GM18505 (cell line): ENCODE results near the gene EGFR.

ENCODE experiments used
- ATAC-seq: cut with Tn5 transposase; IDR thresholded peaks from one replicate; pipeline ENCODE4 v1.9.1; 2021; ENCODE audit not compliant: unreplicated experiment
- POLR2A ChIP-seq: IDR thresholded peaks from 4 replicates; pipeline ENCODE4 v1.6.1; 2011; ENCODE audit warnings: borderline replicate concordance; ENCODE audit not compliant: insufficient read depth, insufficient read length; ENCODE audit errors: extremely low read depth

The EGFR gene

DNA sequence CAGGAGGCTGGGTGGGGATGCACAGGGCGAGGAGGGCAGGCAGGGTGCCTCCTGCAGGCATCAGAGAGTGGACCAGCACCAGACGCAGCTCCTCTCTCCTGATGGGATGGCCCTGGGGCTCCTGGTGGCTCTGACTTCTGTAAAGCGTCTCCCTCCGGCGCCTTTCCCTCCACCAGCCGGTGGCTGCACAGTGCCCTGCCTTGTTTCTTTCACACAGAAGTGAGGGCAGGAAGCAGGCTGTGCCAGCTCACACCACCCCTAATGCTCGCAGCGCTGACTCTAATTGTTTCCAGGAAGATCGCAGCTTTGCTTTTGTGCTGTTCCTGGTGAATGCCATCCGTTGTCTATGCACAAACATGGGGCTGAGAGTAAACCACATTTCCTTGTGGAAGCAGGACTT, 194.0 kb downstream of the EGFR start:
- ATAC-seq: no peak
- TF ChIP-seq POLR2A: no peak

DNA sequence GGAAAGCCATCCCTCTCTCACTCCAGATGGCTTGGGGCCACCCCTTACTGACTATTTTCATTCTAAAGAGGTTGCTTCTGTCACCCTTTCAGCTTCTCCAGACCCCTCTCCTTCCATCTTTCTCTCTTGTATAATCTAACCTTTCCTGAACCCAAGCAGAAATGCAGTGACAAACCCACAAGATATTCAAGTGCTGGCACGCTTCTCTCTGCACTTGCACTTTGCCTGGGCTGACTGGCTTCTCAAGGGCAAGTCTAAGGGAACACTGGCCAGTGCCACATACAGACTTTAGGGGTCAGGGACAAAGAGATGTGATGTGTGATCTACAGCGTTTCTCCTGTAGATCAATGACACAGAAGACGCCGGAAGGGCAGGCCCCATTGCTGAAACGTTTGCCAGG, 195.9 kb downstream of the EGFR start:
- no peak for ATAC-seq
- no peak for TF ChIP-seq POLR2A

DNA sequence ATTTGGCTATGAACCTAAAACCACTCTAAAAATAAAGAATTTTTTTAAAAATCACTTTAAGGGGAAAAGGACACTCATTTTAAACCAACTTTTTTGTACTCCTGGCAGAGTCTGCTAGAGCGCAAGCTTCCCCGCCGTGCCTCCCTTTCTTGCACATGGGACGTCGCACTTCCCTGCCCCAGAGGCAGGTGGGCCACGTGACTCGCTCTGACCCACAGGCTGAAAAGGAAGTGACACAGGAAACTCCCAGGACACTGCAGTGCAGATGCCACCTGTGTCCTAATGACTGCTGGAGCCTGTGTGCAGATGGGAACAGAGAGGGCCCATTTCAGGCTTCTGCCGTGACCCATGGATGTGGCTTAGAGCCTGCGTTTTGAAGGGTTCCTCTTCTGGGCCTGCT, 204.2 kb downstream of the EGFR start:
- no peak for TF ChIP-seq POLR2A
- no peak for ATAC-seq

DNA sequence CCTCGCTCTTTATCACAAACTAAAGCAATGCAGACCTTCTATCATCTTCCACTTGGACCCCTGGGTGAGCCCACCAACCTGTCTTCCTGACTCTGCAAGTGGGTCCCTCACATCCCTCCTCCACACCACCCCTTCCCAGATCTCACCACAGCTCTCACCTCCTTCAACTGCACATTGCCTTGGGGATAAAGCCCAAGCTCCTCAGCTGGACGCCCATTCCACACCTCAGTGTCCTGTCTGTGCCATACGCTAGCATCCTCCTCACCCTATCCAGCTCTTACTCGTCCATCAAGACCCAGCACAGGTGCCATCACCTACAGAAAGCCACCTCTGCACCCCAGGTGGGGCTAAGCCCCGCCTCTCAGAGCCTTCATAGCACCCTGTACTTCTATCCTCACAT, 205.3 kb downstream of the EGFR start:
- no peak for TF ChIP-seq POLR2A
- no peak for ATAC-seq

DNA sequence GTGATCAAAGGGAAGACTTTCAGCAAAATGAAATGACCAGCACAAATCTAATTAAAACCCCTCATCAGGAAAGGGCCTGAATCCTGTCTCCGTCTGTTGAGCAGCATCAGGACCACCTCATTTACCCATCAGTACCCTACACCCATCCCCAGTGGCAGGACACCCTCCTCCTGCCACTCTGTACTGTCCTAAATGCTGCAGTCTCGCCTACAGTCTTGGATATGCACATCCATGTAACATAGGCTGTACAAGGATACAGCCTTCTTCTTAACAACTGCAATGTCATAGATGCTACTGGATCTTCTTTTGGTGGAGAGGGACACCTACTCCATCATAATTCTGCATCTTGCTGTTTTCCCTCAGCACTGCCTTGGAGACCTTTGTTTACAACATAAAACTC, 206.0 kb downstream of the EGFR start:
- TF ChIP-seq POLR2A: no peak
- no peak for ATAC-seq

DNA sequence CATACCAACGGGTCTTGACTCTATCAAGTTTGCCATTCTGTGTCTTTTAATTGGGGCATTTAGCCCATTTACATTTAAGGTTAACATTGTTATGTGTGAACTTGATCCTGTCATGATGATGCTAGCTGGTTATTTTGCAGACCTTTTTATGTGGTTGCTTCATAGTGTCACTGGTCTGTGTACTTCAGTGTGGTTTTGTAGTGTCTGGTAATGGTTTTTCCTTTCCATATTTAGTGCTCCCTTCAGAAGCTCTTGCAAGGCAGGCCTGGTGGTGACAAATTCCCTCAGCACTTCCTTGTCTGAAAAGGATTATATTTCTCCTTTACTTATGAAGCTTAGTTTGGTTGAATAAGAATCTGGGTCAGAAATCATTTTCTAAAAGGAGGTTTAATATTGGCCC, 211.2 kb downstream of the EGFR start:
- ATAC-seq: no peak
- TF ChIP-seq POLR2A: no peak

DNA sequence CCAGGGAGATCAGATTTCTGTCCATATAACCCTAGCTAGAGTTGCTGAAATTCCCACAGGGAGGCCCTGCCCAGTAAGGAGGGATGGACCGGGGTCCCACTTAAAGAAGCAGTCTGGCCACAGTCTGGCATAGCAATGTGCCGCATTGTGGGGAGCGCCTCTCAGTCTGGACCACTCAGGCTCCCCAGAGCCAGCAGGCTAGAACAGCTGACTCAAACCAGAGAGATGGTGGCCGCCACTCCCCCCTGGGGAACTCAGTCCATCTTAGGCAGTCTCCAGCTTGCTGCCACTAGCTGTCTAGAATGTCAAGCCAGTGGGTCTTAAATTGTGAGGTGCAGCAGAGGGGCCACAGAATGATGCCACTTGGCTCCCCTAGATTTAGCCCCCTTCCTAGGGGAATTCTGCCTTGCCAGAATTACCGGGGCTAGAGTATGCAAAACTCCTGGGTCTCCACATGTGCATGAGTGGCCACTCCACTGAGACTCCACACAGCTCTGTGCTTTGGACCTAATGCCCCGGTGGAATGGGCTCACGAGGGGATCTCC, 213.0 kb downstream of the EGFR start:
- TF ChIP-seq POLR2A: no peak
- no peak for ATAC-seq

DNA sequence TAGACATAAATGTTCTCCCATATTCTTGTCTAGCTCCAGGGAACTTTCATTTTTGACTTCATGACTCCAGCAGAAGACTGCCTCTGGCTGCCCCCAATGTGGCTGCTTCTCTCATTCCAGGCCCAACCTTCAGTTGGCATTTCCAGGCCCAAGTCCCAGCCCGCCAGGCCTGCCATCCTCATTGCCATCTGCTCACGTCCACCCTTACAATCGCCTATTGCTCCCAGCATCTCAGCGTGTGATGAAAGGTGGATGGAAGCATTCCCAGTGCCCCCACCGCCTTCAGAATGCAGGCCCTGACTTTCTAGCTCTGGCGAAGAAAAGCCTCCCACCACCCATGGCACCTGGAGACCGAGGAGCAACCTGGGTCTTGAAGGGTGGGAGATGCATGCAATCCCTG, 214.2 kb downstream of the EGFR start:
- no peak for ATAC-seq
- no peak for TF ChIP-seq POLR2A

DNA sequence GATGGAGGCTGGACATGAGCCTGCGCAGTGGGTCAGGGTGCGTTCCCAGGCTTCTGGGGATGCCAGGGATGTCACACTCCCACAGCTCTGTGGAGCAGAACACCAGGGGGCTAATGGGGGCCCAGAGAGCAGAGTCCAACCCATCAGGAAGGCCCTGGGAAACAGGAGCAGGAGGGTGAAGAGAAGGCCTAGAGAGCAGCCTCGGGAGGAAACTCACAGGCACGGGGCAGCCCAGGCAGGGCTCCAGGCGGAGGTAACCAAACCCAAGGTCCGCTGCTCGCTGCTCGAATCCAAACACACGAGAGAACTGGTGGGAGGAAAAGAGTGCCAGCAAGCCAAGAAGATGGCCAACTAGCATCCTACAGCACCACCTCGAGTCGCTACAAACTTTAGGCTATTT, 215.6 kb downstream of the EGFR start:
- TF ChIP-seq POLR2A: no peak
- ATAC-seq: no peak

DNA sequence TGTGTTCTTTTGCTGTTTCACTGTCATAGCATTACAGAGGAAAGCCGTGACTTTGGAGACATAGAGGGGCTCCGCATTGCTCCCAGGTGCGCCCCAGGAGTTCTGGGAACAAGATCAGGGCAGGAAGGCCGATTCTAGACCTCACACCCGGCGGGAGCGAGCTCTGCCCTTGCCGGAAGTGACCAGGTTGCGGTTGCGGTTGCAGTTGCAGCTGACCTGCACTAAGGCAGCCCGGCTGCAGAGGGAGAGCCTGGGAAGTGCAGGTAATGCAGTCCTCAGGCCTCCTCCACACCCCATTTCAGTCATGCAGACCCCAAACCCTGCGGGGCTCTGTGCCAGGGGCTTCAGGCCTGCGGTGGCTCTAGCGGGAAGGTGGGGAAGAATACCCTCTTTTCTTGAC, 216.3 kb downstream of the EGFR start:
- ATAC-seq: no peak
- no peak for TF ChIP-seq POLR2A

DNA sequence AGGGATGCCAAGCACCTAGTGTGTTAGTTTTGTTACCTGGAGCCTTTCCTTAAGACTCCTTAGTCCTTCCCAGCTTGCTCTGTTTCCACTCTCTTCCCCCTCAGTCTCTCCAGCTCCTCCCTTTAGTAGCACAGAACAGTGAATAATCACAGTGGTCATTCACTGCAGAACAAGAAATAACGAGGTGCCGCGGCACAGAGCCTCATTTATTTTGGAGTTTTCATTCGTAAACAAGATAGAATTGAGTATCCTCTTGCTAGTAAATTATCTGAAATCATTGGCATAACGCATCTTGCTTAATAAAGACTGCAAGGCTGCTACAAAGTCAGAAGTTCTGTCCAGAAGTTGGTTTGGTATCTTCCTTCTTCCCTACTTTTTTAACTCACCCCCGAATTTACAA, 217.0 kb downstream of the EGFR start:
- no peak for TF ChIP-seq POLR2A
- no peak for ATAC-seq

DNA sequence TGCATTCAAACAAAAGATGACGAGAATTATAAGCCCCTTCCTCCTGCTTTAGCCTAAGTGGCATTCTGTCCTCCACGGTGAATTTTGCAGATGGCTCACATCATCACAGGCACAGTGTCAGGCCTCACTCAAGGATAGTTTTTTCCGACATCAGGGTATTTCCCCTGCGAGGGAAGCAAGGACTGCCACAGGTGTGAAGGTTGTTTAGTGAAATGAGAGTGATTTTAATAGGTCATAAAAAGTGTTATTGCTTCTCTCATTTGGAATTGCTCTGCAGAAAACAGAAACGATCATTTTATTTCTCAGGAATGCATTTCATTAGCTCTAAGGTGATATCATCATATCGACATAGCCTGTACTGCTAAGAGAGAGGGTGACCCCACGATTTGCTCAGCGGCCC, 217.7 kb downstream of the EGFR start:
- TF ChIP-seq POLR2A: no peak
- ATAC-seq: no peak

DNA sequence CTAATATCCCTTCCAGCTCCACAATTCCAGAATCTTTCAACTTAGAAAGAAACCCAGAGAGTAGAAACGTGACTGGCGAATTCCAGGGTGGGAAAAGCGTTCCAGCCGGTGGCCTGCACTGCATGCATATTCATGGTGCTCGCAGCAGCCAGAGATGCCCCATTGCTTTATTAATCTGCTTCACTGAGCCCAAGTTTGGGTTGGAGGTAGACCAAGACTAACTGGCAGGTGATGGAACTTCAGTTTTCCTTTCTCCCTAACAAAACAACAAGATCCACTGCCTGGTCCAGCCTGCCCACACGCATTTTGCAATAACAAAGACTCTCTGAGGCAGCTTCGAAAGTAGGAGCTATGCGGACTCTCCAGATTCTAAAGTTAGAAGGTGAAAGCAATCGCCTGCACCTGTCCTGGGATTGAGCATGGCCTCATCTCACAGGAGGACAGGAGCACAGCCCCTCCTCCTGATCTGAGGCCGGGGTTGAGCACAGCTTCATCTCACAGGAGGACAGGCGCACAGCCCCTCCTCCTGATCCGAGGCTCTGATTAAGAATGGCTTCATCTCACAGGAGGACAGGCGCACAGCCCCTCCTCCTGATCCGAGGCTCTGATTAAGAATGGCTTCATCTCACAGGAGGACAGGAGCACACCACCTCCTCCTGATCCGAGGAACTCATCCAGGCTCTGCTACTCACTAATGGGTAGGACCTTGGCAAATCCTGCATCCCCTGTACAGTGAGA, 218.5 kb downstream of the EGFR start:
- no peak for ATAC-seq
- TF ChIP-seq POLR2A: no peak

DNA sequence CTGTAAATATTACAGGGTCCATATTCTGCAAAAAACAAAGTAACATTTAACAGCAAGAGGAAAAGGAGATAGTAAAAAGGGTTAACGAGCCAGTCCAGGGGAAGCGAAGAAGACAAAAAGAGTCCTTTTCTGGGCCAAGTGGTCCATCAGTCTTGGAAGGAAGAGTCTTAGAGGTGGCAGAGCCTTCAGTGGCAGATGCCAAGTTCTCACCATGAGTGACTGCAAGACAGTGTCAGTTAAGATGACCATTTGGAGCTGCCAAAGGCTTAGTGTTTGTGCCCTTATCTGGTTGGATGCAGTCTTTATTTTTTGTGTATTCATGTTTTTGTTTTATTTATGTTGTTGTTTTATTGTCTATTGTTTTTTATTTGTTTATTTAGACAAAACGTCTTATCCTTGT, 220.6 kb downstream of the EGFR start:
- no peak for TF ChIP-seq POLR2A
- no peak for ATAC-seq

DNA sequence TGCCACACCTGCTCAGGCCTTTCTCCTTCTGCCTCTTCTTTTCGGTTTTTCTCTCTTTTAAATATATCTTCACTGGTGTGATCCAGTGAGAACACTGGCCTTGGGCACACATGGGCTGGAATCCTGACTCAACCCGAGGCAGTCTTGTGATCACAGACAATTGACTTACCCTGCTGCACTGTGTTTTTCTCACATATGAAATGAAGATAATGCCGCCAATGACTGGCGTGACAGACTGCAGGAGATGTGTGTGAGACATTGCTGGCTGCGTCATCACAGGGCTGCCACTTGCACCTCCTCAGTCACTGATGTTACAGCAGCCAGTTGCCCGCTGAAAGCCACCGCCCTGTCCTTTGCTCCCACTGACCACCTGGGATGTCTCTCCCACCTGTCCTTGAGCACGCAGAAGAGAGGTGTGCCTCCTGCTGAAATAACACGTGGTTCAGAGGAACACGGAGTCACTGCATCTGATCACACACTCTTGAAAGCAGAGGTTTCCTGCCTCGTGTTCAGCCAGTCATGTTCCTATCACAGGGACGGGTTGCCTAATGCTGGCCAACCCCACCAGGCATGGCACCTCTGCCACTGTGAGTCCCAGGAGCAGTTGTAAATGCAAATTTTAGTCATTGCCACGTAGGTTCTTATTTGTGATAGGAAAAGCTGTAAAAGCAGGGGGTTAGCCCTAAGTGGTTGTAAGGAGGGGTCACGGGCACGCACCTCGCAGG, 221.8 kb downstream of the EGFR start:
- ATAC-seq: no peak
- no peak for TF ChIP-seq POLR2A

DNA sequence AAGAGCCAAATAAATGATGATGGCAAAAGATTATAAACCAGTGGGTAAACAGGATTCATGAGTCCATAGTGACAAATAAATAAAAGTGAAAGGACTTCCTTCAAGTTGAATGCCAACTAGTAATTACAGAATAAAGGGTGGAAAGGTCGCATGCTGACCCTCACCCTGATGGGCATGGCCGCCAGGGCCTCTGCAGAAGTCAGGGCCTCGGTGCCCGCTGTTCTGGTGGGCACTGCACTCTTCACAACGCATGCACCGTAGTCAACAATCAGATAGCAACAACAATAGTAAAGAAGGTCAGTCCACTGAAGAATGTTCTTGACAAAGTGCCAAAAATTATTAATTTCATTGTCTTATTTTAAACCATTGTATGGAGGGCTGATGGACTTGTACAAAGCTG, 223.1 kb downstream of the EGFR start:
- no peak for TF ChIP-seq POLR2A
- no peak for ATAC-seq
